Stimulated activated CD4-positive, alpha-beta T cell treated with anti-CD3 and anti-CD28 coated beads, Interleukin-1b, Interleukin-23, amount 100 ng/mL, for 24 hours (primary cell): ENCODE data around the gene UBN1.

ENCODE experiments used
- DNase-seq, 4 experiments: peaks; one replicate each; pipeline ENCODE4 v3.0.0-alpha.2; 2020; ENCODE audit warnings: low read depth in 4 of 4, low spot score in 1 of 4

The UBN1 gene

GRCh38 chr16:4855804-4856203, 8.5 kb downstream of the UBN1 start:
- no peak for DNase-seq

- no peak for DNase-seq
Observed at GRCh38 chr16:4859190-4859899, 12.1 kb downstream of the UBN1 start.

- no peak for DNase-seq
Observed at GRCh38 chr16:4859900-4860255, 12.6 kb downstream of the UBN1 start.

- no peak for DNase-seq
Observed at GRCh38 chr16:4860727-4861342, 13.6 kb downstream of the UBN1 start.

GRCh38 chr16:4862639-4863038, 15.4 kb downstream of the UBN1 start:
- no peak for DNase-seq

- no peak for DNase-seq
Observed at GRCh38 chr16:4864728-4865127, 17.4 kb downstream of the UBN1 start.

GRCh38 chr16:4865231-4865860, 18.1 kb downstream of the UBN1 start:
- DNase-seq: no peak

GRCh38 chr16:4866586-4866985, 19.3 kb downstream of the UBN1 start:
- DNase-seq: no peak

- no peak for DNase-seq
Observed at GRCh38 chr16:4868026-4868425, 20.7 kb downstream of the UBN1 start.

GRCh38 chr16:4868535-4868934, 21.3 kb downstream of the UBN1 start:
- no peak for DNase-seq

GRCh38 chr16:4869147-4869805, 22.0 kb downstream of the UBN1 start:
- no peak for DNase-seq

GRCh38 chr16:4870138-4870671, 22.9 kb downstream of the UBN1 start:
- no peak for DNase-seq

- no peak for DNase-seq
Observed at GRCh38 chr16:4871071-4871470, 23.8 kb downstream of the UBN1 start.

- DNase-seq: no peak
Observed at GRCh38 chr16:4873091-4873490, 25.8 kb downstream of the UBN1 start.

GRCh38 chr16:4874666-4875065, 27.4 kb downstream of the UBN1 start:
- no peak for DNase-seq

GRCh38 chr16:4876646-4877379, 29.5 kb downstream of the UBN1 start:
- no peak for DNase-seq

- no peak for DNase-seq
Observed at GRCh38 chr16:4877380-4877685, 30.1 kb downstream of the UBN1 start.

- DNase-seq: no peak
Observed at GRCh38 chr16:4879049-4879448, 31.8 kb downstream of the UBN1 start.

- no peak for DNase-seq
Observed at GRCh38 chr16:4880006-4880580, 32.8 kb downstream of the UBN1 start.

GRCh38 chr16:4882000-4882632, 34.8 kb downstream of the UBN1 start:
- DNase-seq: no peak
